Measurements from ENCODE around the gene HCRTR1.

HCRTR1 gene

DNA sequence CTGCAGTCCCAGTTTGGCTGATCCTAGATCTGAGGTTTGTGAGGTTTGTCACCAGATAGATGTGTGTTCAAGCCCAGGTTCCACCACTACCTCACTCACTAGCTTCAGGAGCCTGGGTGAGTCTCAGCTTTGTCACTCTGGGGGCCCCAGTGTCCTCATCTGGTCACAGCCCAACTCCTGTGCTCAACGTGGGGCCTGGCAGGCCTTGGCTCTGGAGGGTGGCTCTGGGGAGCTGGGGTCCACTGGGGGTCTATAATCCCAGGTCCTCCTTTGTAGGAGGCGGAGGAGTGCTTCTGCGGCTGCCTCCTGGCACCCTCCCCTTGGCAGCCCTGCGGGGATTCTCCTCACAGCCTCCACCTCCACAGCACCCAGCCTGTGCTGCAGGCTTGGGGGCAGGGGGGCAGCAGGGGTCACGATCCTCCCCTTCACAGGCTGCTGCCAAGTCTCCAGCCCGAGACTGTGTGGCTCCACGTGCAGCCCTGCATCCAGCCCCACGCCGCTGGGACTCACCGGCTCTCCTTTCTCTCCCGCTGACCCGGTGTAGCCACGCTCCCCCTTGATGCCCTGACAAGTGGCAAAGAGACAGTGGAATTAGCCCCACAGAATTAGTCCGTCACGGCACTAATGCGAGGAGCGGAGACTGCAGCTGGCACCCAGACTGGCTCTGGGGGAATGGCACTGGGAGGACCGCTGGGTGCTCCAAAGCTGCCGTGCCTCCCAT is 49.7 kb downstream of the HCRTR1 start:
- Mint-ChIP-seq H3K9me3 (no peaks in the 10 kb centered on the region), H3K27ac (no peak overlapping the region), H3K4me3 (no peak overlapping the region), H3K36me3 (ENCODE audit: low read depth) (no peaks in the 10 kb centered on the region), H3K27me3 (ENCODE audit: low read depth) (peaks cover 25% of the 10 kb centered on the region), H3K4me1 (ENCODE audit: low read depth) (peaks cover 9% of the 10 kb centered on the region)

DNA sequence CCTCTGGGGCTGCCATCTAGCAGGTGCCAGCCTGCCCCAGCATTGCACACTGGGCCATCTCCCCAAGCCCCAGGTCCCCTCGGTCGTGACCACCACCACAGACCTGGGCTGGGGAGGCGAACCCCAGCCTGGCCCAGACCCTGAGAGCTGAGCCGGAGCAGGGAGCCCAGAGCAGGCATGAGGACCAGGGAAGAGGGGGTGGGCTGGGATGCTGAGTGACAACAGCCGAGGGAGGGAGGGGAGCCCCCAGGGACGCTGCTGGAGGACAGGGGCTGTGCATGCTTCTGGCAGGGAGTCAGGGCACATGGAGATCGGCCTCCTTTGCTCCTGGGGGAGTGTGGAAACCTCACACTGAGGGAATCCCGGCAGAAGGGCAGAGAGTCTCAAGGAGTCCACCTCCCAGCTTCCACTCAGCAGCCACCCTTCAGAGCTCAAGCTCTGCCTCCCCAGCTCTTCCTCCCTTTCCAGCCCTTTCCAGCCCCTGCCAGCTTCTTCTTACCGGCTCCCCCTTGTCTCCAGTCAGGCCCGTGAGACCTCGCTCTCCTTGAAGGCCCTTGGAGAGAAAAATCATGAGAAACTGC is 50.9 kb downstream of the HCRTR1 start:
- H3K4me3 Mint-ChIP-seq, result no peak overlapping the region
- H3K9me3 Mint-ChIP-seq, result no peaks in the 10 kb centered on the region
- H3K27ac Mint-ChIP-seq, result no peak overlapping the region
- no peaks in the 10 kb centered on the region for H3K36me3 Mint-ChIP-seq (ENCODE audit: low read depth)
- H3K27me3 Mint-ChIP-seq (ENCODE audit: low read depth), result peaks cover 20% of the 10 kb centered on the region
- H3K4me1 Mint-ChIP-seq (ENCODE audit: low read depth), result peaks cover 9% of the 10 kb centered on the region

DNA sequence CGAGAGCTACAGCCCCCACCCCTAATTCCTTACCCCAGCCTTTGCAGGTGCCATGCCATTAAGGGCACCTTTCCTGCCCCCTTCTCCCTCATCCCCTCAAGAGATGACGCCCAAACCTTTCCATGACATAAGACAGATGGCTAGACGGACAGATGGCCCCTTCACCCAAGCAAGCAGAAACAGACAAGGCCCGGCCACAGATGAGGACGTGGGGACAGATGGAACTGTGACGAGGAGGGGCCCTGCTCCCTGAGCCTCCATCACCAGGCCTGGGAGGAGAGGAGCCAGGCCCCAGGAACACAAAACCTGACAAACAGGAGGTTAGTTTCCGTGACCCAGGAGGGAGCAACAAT is 51.9 kb downstream of the HCRTR1 start:
- H3K27ac Mint-ChIP-seq, result no peak overlapping the region
- H3K27me3 Mint-ChIP-seq (ENCODE audit: low read depth), result peaks cover 20% of the 10 kb centered on the region
- H3K9me3 Mint-ChIP-seq, result no peaks in the 10 kb centered on the region
- no peaks in the 10 kb centered on the region for H3K36me3 Mint-ChIP-seq (ENCODE audit: low read depth)
- H3K4me3 Mint-ChIP-seq, result no peak overlapping the region
- H3K4me1 Mint-ChIP-seq (ENCODE audit: low read depth), result peaks cover 9% of the 10 kb centered on the region

DNA sequence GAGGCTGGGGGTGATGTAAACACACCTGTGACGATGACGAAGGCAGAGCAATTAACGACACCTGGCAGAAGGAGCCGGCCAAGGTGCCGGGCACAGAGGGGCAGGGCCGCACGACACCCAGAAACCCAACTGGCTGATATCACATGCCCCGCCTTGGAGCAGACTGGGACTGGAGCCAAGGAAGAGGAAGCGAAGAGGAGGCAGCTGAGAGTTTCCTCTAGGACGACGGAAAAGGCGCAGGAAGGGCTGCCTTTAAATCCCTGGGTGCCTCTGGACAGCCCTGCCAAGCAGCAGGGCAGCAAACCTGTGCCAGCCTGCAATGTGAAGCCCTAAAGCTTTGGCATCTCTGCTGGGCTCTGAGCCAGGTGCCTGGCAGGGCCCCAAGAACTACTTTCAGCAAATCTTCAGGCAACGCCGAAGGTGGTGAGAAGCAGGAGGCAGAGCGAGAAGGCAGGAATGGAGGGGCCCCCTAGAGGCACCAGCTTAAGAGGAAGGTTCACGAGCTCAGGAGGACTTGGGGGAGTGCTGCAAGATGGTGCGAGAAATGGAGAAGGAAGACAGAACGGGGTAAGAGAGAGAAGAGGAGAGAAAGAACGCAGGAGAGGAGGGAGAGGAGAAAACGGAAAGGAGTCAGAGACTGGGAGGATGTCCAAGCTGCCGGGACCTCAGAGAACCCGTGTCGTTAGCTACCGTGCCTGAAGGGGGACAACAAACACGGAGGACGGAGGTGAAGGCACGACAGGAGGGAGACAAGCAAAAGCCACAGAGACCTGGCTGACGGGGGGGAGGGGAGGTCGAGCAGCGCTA is 52.5 kb downstream of the HCRTR1 start:
- H3K27me3 Mint-ChIP-seq (ENCODE audit: low read depth), result peaks cover 20% of the 10 kb centered on the region
- H3K4me1 Mint-ChIP-seq (ENCODE audit: low read depth), result peaks cover 9% of the 10 kb centered on the region

DNA sequence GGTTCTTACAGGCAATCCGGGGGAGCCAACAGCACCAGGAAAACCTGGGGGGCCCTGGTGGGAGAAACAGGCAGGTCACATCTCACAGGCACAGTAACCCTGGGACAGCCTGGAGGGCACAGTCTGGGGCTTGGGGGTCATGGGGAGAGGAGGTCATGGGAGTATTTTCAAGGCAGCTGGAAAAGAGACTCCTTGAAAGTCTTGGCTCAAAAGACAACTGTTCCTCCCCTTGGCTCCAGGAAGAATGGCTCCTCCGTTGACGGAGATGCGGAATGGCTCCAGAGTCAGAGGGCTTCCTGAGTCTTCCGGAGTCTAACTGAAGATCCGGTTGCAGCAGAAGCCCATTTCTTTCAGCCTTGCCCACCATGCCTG is 53.1 kb downstream of the HCRTR1 start:
- Mint-ChIP-seq H3K4me1 (ENCODE audit: low read depth) (peaks cover 9% of the 10 kb centered on the region), H3K9me3 (no peaks in the 10 kb centered on the region), H3K27ac (no peak overlapping the region), H3K36me3 (ENCODE audit: low read depth) (no peaks in the 10 kb centered on the region), H3K27me3 (ENCODE audit: low read depth) (peaks cover 20% of the 10 kb centered on the region), H3K4me3 (no peak overlapping the region)

More for the DNA sequence above, 52.5 kb downstream of the HCRTR1 start:
- H3K4me3 Mint-ChIP-seq, result peak overlapping the region; percentile 45
- no peaks in the 10 kb centered on the region for H3K36me3 Mint-ChIP-seq (ENCODE audit: low read depth)
- H3K27ac Mint-ChIP-seq, result peak overlapping the region; percentile 1
- H3K9me3 Mint-ChIP-seq, result no peaks in the 10 kb centered on the region

DNA sequence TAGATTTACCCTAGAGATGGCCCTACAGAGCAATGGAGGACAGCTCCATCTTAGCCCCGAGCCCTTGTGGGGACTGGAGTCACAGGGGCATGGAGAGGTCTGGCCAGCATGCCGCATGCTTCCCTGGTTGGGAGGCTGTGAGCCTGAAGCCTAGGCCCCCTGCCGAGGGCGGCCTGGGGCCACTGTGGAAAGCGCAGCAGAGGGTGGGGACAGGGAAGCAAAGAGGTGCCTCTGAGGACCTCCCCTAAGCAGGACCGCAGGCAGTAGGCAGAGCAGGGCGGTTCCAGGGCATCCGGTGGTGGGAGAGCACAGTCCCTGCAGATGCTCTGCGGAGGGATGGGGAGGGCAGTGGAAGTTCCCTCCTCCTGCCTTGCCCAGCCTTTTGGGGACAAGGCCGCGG is 53.7 kb downstream of the HCRTR1 start:
- H3K27me3 Mint-ChIP-seq (ENCODE audit: low read depth), result peaks cover 20% of the 10 kb centered on the region
- H3K36me3 Mint-ChIP-seq (ENCODE audit: low read depth), result no peaks in the 10 kb centered on the region
- H3K9me3 Mint-ChIP-seq, result no peaks in the 10 kb centered on the region
- H3K27ac Mint-ChIP-seq, result no peak overlapping the region
- H3K4me3 Mint-ChIP-seq, result no peak overlapping the region
- H3K4me1 Mint-ChIP-seq (ENCODE audit: low read depth), result peaks cover 9% of the 10 kb centered on the region

DNA sequence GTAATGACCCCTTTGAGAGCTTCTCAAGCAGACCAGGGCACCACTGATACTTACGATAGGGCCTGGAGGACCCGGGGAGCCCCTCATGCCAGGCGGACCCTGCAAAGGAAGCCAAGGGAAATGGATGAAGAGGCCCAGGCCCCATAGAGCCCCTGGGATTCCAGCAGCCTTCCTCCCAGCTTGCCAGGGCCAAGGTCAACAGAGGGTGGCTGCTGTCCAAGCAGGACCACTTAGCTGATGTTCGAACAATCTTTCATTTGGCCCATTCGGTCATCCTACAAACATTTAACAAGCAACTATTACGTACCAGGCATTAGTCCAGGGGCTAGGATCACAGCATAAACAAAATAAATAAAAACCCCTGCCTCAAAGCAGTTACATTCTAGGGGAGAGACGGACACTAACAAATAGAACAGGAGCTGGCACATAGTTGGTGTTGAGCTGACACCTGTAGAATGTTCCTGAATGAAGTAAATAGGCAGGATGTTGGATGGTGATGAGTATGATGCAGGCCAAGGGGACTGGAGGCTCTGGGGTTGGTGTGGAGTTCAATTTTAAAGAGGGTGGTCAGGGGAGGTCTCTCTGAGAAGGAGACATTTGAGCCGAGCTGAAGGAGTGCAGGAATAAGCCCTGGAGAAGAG is 54.2 kb downstream of the HCRTR1 start:
- Mint-ChIP-seq H3K36me3 (ENCODE audit: low read depth) (no peaks in the 10 kb centered on the region), H3K27me3 (ENCODE audit: low read depth) (peaks cover 20% of the 10 kb centered on the region), H3K27ac (no peak overlapping the region), H3K4me1 (ENCODE audit: low read depth) (peaks cover 9% of the 10 kb centered on the region), H3K4me3 (no peak overlapping the region), H3K9me3 (no peaks in the 10 kb centered on the region)

DNA sequence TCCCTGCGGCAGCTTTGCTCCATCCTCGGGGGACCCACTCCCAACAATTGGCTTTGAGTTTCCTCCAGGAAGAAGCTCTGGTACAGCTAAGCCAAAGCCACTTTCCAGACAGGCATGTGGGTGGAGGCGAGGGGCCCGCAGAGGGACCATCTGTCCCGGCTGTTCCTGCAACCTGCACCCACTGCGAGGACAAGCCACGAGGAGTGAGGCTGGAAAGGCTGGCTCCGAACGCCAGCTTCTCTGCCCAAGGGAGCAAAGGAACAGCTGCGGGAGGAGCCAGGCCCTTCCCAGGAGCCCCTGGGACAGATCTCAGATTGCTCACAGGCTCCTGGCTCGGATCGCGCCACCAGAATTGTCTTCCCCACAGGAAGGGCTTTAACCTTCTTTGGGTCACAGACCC is 55.5 kb downstream of the HCRTR1 start:
- H3K4me3 Mint-ChIP-seq, result no peak overlapping the region
- H3K4me1 Mint-ChIP-seq (ENCODE audit: low read depth), result peaks cover 9% of the 10 kb centered on the region
- peaks cover 20% of the 10 kb centered on the region for H3K27me3 Mint-ChIP-seq (ENCODE audit: low read depth)
- H3K27ac Mint-ChIP-seq, result no peak overlapping the region
- no peaks in the 10 kb centered on the region for H3K9me3 Mint-ChIP-seq
- no peaks in the 10 kb centered on the region for H3K36me3 Mint-ChIP-seq (ENCODE audit: low read depth)

DNA sequence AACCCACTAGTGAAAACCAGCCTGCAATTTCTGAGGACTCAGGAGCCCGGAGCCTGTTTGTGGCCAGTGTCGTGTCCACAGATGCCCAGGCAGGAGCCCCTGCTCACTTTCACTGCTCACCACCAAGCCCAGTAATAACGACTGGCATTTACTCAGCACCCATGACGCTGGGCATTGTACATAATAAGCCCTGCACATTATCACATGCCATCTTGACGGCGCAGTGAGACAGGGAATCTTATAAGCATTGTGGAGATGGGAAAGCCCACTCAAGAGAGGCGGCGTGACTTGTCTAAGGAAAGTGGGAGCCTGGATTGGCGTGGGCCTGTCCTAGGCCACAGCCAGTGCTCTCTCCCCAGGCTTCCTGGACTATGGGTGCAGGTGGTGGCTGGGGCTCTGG is 55.9 kb downstream of the HCRTR1 start:
- no peaks in the 10 kb centered on the region for H3K36me3 Mint-ChIP-seq (ENCODE audit: low read depth)
- H3K27ac Mint-ChIP-seq, result no peak overlapping the region
- no peaks in the 10 kb centered on the region for H3K9me3 Mint-ChIP-seq
- peaks cover 20% of the 10 kb centered on the region for H3K27me3 Mint-ChIP-seq (ENCODE audit: low read depth)
- H3K4me1 Mint-ChIP-seq (ENCODE audit: low read depth), result peaks cover 9% of the 10 kb centered on the region
- H3K4me3 Mint-ChIP-seq, result no peak overlapping the region

DNA sequence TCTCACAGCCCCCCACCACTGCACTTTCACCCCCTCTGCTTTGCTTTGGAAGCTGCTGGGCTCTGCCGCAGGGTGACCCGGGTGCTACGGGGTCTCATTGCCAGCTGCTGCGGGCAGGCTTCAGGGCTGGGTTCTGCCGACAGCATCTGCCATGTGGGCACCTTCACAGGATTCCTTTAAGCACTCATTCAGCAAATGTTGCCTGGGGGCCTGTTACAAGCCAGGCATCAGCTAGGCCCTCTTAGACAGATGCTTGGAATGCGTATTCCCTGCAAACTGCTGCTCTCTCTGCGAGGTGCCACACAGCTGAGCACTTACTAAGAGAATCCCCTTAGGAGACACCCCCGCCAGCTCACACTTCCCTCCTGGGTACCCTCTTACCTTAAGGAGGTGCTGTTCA is 57.1 kb downstream of the HCRTR1 start:
- H3K27ac Mint-ChIP-seq, result no peak overlapping the region
- no peaks in the 10 kb centered on the region for H3K9me3 Mint-ChIP-seq
- H3K4me3 Mint-ChIP-seq, result no peak overlapping the region
- H3K36me3 Mint-ChIP-seq (ENCODE audit: low read depth), result no peaks in the 10 kb centered on the region
- H3K27me3 Mint-ChIP-seq (ENCODE audit: low read depth), result peaks cover 15% of the 10 kb centered on the region
- H3K4me1 Mint-ChIP-seq (ENCODE audit: low read depth), result peaks cover 5% of the 10 kb centered on the region

DNA sequence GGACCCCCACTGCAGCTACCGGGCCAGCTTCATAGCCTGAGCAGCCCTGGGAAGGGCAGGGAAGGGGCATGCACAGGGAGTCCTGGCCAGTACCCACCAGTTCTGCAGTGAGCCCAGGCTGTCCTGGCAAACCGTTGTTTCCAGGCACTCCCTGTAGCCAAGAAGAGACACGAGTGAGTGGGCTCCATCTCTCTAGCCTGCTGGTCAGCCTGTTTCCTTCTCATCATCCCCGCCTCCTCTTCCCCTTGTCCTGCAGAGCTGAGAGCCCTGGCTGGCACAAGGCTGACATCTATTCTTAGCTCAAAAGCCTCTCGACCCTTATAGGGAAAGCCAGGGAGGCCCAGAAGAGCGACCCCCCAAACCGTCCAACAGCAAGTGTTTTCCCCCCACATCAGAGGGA is 57.7 kb downstream of the HCRTR1 start:
- no peaks in the 10 kb centered on the region for H3K36me3 Mint-ChIP-seq (ENCODE audit: low read depth)
- no peak overlapping the region for H3K4me3 Mint-ChIP-seq
- H3K9me3 Mint-ChIP-seq, result no peaks in the 10 kb centered on the region
- H3K4me1 Mint-ChIP-seq (ENCODE audit: low read depth), result peaks cover 2% of the 10 kb centered on the region
- H3K27me3 Mint-ChIP-seq (ENCODE audit: low read depth), result peaks cover 10% of the 10 kb centered on the region
- H3K27ac Mint-ChIP-seq, result no peak overlapping the region

DNA sequence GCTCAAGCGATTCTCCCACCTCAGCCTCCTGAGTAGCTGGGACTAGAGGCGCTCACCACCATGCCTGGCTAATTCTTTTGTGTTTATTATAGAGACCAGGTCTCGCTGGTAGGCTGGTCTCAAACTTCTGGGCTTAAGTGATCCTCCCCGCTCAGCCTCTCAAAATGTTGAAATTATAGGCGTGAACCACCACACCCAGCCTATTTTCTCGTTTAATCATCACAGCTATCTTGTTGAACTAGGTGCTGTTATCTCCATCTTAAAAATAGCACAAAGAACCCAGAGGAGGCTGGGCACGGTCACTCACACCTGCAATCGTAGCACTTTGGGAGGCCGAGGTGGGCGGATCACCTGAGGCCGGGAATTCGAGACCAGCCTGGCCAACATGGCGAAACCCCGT is 58.3 kb downstream of the HCRTR1 start:
- Mint-ChIP-seq H3K27ac (no peak overlapping the region), H3K27me3 (ENCODE audit: low read depth) (peaks cover 5% of the 10 kb centered on the region), H3K9me3 (no peaks in the 10 kb centered on the region), H3K4me3 (no peak overlapping the region), H3K4me1 (ENCODE audit: low read depth) (no peaks in the 10 kb centered on the region), H3K36me3 (ENCODE audit: low read depth) (no peaks in the 10 kb centered on the region)
